Activated gamma-delta T cell (primary cell): Measurements from ENCODE around the gene KAT6B.

ENCODE experiments used
- DNase-seq: peaks from one replicate; lab custom pipeline; 2025; lab: John Stamatoyannopoulos, UW

The KAT6B gene

DNA sequence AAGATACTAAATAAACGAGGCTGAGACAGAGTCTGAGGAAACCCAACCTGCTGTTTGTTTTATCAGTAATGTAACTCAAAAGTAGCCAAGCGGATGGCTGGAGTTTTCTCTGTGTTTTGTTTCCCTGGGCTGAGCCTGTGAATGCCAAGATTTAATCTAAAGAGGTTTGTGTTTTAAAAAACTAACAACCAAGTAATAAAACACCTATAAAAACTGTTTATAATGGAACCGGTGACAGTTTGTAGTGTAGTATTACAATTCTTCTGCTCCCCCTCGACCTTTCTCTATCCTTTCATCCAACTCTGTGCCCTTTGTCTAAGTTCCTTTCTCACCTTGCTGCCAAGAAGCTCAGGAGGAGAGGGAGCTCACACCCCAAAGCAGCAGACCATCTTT is 2.6 kb upstream of the KAT6B start:
- no peak for DNase-seq

DNA sequence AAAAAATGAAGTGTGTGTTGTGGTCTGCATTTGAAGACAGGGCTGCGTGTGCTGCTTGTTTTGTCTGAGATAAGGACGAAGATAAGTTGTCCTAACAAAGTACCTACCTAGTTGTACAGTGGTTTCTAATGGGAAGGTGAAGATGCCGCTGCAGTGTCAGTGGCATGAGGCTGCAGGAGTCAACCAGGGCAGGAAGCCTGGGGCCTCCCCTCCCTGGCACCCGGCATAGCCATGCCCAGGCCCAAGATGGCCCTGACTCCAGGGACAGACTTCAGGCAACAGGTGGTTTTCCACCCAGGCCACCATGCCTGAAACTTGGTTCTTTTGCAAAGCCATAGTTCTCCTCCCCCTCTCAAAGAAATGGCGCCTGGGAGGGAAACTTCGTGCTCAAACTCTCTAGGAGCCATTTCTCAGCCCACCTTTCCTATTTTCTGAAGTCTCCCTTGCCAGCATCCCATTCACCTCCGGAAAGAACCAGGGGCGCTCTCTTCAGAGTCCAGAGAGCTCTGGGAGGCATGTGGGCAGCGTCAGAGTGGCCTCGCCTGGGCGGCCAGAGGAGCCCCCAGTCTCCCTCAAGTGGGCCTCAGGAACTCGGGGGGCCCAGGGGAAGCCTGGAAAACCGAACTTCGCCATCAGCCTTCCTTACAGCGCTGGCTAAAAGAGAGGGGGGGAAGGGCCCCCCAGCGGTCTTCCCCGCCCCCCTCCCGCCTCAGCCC is 2.1 kb upstream of the KAT6B start:
- no peak for DNase-seq

DNA sequence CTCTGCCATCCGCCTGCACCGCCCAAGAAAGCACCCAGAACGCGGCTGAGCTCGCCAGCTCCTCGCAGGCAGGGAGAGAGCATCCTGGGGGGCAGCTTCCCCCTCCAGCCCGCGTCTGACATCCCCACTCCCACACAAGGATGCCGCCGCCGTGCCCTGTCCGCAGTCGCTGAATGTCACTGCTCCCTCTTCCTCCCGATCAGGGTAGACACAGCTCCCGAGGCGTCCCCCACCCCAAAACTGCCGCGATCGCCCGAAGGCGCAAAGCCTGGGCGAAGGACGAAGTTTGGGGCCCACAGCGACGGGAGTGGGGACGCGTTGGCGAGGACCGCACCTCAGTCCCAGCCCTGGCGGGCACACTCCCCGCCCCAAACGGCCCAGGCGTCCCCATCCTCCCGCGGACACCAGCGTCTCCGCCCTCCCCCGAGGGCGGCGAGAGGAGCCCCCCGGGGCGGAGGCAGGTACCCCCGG is 1.5 kb upstream of the KAT6B start:
- no peak for DNase-seq

DNA sequence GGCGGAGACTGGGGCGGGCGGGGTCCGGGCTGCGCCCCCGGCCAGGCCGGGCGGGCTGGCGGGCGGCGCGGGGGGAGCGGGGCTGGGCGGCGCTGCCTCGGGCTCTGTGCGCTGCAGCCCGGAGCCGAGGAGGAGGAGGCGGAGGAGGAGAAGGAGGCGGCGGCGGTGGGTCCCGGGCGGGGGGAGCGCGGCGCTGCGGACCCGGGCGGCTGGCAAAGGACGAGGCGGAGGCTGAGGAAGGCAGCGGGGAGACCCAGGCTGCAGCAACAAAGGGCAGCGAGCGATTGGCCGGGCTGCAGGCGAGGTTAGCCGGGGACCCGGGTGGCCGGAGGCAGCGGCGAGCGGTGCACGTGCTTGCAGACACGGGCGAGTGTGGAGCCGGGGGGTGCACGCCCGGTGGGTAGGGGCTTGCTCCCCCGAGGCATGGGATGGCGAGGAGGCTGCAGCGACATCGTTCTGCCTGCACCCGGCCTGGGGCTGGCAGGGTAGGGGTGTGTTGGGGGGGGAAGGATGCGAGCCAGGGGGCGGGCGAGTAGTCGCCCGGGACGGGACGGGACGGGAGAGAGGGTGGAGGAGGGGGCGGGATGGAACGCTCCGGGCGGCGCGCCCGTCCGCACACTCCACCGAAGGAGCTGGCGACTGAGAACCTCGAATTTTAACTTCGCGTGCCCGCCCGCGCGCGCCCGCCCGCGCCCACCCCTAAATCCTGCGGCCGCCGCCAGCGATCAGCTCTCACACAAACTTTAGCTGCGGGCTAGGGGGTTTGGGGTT is 844 bp upstream of the KAT6B start:
- DNase-seq = peak; percentile 83

DNA sequence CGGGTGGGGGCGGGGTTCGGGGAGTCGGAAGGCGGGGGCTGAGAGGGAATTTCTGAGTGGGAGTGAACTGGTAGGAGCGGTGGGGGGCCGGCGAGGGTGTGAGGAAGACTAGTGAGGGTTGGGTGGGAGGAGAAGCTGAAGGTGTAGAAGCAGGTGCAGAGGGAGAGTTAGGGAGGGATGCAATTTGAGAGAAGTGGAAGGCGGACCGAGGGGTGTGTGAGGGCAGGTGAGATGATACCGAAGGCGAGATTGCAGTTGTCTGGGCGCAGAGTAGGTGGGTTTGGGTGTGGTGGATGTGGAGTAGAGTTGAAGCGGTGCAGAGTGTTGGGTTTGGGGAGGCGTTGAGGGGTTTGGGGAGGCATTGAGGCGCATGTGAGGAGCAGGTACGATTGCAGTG is 643 bp downstream of the KAT6B start:
- no peak for DNase-seq

DNA sequence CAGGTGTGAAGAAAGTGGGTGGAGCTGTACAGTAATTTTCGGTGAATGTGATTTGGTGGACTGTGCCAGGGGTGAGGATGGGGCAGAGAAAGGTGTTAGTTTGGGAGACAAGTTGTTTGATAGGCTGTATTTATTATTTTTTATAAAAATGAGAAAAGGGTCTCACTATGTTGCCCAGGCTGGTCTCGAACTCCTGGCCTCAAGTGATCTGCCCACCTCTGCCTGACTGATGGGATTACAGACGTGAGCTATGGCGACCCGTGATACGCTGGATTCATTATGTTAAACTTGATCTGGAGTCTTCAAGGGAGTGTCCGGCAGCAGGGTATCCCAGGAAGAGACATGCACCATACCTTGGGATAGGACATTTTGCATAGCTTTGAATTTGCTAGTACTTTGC is 1.3 kb downstream of the KAT6B start:
- DNase-seq = no peak

DNA sequence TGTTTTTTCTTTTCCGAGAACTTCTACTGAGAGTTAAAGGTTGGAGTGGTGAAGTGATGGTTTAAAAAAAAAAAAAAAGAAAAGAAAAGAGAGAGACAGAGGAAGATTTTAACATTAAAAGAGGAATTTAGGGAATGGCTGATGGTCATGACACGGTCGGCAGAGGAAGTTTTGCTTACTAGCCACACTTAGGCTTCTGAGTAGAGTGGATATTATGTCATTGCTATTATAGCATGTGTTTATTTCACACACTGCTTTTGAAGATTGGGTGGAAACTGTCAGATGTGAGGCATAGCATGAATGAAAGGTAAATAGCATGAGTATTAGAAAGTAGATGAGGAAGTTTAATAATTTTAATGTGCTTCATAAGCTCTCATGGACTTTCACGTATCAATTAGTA is 2.5 kb downstream of the KAT6B start:
- DNase-seq = no peak

DNA sequence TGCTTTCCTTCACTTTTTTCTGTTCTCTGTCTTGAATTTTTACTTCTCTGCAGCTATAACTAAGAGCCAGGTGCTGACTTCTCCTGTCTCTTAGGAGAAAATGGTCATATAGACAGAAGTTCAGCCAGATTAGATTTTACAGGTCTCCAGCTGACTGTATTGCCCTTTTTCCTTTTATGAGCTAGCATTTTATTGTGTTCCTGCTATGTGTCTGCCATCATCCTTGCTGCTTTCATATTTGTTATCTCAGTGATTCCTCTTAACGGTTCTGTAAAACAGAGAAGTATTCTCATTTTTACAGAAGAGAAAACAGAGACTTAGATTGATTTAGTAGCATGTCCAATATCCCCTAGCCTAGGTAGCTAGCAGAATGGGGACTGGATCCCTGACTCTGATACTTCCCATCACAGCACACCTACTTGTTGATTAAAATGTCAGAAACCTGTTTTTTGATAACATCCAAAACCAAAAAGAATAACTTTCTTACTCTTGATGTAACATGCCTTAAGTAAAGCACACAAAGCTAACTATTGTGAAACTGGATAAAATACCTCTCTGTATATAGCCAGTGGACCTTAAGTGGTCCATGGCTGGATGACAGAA is 5.2 kb downstream of the KAT6B start:
- DNase-seq = no peak

DNA sequence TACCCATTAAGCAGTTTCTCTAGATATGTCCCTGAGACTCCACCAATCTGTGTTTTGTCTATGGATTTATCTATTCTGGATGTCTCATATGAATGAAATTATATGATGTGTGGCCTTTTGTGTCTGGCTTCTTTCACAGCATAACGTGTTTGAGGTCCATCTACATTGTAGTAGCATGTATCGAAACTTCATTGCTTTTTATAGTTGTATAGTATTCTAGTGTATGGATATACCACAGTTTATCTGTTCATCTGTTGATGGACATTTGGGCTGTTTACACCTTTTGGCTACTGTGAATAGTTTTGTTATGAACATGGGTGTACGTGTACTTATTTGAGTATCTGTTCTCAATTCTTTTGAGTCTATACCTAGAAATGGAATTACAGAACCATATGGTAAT is 9.6 kb downstream of the KAT6B start:
- DNase-seq = no peak

DNA sequence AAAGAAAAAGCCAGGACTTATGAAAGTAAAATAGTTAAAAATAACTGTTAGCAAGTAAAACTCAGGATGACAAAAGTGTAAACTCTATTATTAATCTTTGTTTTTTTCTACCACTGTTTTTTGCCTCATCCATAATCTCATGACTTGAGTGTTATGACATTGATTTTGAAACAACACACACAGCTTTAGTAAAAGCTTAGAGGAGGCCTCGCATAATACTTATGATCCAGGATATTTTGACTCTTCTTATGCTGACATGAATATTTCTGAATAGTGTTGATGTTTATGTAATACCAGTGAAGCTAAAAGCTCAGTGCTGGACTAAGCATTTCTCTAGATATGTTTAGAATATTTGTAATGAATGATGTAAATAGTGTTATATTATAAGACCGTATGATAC is 10.5 kb downstream of the KAT6B start:
- DNase-seq = no peak

DNA sequence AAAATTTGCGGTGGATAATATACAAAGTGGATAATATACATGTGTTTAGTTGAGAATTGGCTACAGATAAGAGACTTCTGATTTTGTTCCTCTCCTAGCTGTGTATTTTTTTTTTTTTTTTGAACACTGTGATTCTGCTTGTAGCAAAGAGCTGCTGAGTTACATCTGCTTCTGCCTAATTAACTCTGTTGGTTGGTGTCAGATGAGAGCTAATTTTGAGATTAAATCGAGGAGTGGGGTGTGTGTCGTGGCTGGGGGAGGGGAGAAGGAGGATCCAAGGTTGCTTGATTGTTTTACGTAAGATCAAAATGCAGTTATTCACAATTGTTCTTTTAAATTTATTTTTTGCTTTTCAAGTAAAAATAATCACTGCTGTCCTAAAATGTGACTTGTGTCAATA is 11.3 kb downstream of the KAT6B start:
- no peak for DNase-seq

DNA sequence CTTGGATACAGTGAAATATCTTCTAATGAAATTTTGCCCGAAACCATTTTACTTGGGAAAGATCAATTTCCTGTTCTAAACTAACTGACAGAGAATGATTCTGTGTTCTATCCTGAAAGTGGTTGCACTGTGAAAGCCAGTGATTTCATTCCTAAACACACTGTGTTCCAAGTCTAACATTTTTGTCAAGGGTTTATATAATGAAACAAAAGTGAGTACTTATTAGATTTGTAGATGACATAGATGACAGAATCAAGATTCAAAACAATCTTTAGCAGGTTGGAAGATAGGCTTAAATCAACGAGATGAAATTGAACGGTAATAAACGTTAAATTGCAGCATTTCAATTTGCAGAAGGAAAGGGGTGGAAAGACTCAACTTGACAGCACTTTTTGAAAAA is 13.3 kb downstream of the KAT6B start:
- DNase-seq = no peak

DNA sequence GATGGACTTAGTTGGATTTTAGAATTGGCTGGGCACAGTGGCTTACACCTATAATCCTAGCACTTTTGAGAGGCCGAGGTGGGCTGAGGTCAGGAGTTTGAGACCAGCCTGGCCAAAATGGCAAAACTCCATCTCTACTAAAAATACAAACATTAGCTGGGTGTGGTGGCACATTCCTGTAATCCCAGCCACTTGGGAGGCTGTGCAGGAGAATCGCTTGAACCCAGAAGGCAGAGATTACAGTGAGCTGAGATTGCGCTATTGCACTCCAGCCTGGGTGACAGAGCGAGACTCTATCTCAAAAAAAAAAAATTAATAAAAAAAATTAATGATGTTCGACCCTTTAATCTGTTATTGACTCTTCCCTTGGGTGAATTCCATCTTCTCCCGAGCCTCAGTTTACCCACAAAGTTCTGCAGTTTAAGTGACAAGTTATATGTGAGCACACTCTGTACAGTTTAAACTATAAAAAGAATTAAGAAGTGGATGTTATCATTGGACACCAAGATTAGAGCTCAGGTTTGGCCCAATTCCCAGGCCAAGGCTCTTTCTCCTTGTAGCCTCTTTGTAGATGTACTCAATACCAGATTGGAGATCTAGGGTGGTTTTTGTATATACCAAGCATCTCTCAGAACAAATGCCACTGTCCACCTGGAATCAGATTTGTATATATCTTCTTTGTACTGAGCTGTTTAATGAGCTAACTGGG is 15.0 kb downstream of the KAT6B start:
- DNase-seq = no peak

DNA sequence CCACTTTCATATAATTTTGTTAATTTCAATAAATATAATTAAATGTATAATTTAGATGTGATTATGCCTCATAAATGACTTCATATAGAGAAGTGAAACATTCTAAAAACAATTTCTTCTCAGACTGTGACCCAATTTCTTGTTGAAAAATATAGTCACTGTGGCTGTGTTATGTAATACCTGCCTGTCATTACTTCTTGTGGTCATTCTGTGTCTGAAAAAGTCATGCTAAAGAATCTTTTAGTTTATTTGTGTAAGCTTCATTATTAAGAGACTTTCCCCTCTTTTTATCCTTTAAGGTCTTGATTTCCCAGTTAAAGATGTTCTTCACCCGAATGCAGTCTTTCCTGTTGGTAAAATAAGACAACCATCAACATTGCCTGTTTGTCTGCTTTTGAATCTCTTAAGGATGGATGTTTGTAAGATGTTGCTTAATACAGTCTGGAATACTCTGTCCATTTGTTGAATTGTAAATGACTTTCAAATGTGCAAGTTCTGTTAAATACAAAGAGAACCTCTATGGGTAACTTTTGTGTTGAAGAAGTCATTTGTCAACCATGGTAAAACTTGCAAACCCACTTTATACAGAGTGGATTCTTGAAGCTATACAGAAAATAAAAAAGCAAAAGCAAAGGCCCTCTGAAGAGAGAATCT is 16.0 kb downstream of the KAT6B start:
- no peak for DNase-seq

DNA sequence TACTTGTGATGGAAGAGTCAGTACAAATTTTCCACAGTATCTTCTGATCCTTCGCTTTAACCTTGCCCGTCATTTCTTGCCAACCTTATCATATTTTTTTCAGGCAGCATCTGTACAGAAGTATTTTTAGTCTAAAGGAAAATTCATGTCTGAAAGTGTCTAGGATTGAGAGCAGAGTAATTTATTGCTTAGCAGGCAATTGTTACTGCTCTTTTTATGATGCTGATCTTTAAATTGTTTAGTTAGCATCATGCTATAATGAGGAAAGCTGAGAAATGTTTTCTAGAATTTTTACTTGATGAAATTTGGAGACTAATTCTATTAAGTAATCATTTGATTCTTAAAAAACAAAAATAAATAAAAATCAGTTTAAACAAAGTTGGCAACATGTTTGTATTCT is 20.6 kb downstream of the KAT6B start:
- no peak for DNase-seq

DNA sequence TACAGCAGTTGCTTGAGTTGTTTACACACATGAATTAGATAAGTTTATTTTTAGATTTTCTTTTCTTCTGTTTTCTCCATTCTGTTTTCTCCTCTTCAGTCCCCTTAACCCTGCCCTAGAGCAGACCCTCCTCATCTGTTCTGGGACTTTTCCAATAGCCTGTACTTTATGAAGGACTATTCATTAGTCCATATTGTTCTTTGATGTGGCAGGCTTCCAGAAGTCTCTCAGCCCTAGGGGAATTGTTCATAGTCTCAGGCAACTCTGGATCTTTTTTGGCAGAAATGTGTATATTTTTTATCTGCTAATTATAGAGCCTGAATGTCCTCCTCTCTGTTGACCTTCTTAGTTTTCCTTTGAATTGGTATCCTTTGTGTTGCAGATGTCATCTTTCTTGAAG is 25.4 kb downstream of the KAT6B start:
- no peak for DNase-seq

DNA sequence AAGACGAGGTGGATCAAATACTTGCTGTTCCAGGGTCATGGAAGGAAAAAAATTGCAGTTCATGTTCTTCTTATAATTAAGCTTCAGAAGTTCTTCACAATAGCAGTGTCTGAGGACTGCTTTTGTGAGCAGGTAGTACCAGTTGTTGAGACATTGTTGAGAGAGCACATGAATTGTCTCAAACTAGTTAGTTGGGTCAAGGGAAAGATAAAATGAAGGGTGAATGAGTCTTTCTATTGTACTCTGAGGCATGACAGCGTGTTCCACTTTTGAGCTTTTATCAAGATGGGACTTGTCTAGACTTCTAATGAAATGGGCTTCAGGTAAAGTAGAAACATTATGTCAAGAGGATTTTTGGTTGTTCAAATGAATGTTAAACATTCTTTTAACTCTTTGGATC is 26.0 kb downstream of the KAT6B start:
- DNase-seq = no peak

DNA sequence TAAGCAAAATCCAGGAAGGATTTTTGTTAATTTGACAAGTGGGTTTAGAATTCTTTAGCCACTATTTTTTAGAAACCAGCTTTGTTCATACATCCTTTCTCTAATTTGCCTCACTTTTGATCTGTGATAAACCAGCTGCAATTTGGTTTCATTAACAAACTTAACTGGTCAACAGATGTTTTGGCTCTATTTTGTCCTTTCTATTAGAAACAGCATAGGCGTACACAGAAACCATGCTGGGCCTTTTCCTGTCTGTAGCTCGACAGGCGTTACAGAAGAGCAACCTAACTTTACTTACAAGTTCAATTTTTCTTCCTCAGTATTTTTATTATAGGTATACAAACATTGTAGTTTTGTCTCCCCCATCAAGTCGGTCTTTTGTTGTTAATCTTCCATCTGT is 28.2 kb downstream of the KAT6B start:
- DNase-seq = no peak

DNA sequence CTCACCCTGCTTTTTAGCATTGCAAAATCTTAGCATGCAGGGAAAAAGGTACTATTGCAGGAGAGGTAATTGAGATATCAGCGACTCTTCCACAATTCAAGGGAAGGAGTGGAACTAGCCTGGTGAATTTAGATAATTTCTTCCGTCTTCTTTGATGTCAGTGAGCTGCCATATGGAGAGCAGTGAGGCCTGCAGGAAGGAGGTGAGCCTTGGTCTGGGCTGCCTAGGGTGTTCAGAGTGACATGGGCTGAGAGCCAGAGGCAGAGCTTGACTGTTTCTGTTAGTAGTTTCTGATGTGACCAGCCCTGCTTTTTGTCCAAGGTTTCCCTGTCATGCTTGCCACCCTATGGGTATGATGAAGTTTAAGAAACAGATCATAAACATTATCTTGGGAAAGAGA is 28.6 kb downstream of the KAT6B start:
- DNase-seq = no peak

DNA sequence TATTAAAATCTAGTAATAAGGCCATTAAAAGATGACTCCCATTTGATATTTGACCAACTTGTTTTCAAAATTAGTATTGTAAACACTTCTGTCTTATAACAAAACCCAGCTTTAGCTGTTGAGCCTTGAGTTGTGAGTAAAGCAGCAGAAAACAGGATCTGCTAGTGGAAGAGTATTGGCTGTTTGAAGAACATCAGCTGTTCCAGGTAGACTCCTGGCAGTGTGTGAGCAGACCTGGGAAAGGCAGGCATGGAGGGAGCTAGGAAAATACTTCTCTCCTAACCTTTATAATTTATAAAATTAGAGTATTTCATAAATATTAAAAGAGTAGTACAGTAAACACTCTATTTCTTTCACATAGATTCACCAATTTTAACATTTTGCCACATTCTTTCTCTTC is 29.0 kb downstream of the KAT6B start:
- no peak for DNase-seq

DNA sequence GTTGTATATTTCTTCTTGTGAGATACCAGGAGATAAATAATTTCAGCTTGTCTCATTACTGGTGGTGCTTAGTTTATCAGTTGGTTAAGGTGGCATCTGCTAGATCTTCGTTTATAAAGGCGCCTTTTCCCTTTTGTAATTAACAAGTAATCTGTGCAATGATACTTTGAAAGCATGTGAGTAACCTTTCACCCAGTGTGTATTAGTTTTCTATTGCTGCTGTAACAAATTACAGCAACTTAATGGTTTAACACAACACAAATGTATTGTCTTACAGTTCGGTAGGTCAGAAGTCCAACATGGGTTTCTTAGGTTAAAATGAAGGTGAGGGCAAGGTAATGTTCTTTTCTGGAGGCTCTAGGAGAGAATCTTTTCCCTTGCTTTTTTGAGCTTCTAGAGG is 30.5 kb downstream of the KAT6B start:
- no peak for DNase-seq

DNA sequence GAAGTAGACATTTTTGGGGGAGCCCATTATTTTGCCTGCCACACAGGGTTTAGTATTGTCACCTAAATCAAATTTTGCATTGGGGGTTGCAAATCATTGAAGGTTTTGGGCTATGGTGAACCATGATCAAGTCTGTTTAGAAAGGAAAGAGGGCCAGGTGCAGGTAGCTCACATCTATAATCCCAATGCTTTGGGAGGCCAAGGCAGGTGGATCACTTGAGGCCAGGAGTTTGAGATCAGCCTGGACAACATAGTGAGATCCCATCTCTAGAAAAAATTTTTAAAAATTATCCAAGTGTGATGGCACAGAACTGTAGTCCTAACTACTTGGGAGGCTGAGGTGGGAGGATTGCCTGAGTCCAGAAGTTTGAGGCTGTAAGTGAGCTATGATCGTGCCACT is 31.2 kb downstream of the KAT6B start:
- DNase-seq = no peak
